GM12875 (cell line): ENCODE results near the gene LSM14A.

ENCODE experiments used
- H3K4me3 ChIP-seq: one replicate; pipeline ENCODE4 v1.5.1; 2011; ENCODE audit warnings: low read depth, low read length, control low read depth
- CTCF ChIP-seq: IDR thresholded peaks from 2 replicates; pipeline ENCODE4 v1.5.1; 2011; ENCODE audit warnings: low read depth, mild to moderate bottlenecking, control low read depth, inconsistent platforms, low read length, moderate library complexity, borderline replicate concordance; ENCODE audit not compliant: insufficient read depth

LSM14A gene

GRCh38 chr19:34254698-34255432 lies 82.6 kb downstream of the LSM14A start:
- TF ChIP-seq CTCF, result no peak
- H3K4me3 ChIP-seq, result peak overlapping the region; percentile 83

DNA sequence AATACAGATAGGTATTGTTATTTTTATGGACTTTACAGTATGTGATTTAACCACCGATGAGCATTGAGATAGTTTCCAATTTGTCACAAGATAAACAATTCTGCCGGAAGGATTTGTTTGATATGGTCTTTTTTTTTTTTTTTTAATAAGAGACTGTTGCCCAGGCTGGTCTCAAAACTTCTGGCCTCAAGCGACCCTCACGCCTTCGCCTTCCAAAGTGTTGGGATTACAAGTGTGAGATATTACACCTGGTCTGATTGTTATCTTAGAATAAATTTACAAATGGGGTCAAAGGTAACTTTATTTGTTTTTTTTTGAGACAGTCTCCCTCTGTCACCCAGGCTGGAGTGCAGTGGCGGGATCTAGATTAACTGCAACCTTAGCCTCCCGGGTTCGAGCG lies 83.2 kb downstream of the LSM14A start:
- no peak for TF ChIP-seq CTCF
- H3K4me3 ChIP-seq, result no peak overlapping the region

- H3K4me3 ChIP-seq, result no peak overlapping the region
- TF ChIP-seq CTCF, result no peak
Measured at GRCh38 chr19:34256835-34257558, 84.7 kb downstream of the LSM14A start.

DNA sequence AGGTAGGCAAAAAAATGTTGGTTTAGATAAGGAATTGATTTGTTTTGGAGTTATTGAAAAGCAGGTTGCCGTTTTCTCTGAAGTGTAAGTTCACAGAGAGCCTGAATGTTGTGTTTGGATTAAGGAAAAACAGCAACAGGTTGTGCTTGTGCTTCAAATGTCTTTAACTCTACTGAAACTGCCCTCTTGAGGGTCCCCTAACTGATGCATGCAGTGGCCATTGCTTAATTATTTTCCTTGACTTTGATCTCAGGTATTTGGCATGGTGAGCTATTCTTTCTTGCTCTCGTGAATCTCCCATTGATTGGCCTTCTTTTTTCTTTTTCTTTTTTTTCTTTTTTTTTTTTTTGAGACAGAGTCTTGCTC lies 85.2 kb downstream of the LSM14A start:
- no peak for TF ChIP-seq CTCF
- no peak overlapping the region for H3K4me3 ChIP-seq

DNA sequence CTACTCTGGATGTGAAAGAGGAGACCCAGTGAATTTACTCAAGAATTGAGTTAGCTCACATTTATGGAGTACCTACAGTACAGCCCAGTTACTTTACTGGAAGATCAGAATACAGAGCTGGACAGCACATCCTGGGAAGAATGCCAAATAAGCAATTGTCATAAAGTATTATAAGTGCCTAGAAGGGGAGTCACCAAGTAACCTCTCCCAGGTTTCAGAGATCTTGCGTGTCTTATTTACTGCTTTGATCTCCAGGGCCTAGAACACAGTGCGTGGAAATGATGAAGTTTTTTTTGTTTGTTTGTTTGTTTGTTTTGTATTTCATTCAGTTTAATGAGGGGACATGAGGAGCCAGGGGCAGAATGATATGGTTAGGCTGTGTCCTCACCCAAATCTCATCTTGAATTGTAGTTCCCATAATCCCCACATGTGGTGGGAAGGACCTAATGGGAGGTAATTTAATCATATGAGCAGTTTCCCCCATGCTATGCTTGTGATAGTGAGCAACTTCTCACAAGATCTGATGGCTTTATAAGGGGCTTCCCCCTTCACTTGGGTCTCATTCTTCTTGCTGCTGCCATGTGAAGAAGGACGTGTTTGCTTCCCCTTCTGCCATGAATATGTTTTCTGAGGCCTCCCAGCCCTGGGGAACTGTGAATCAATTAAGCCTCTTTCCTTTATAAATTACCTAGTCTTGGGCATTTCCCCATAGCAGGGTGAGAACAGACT lies 87.2 kb downstream of the LSM14A start:
- no peak for TF ChIP-seq CTCF
- H3K4me3 ChIP-seq, result no peak overlapping the region

DNA sequence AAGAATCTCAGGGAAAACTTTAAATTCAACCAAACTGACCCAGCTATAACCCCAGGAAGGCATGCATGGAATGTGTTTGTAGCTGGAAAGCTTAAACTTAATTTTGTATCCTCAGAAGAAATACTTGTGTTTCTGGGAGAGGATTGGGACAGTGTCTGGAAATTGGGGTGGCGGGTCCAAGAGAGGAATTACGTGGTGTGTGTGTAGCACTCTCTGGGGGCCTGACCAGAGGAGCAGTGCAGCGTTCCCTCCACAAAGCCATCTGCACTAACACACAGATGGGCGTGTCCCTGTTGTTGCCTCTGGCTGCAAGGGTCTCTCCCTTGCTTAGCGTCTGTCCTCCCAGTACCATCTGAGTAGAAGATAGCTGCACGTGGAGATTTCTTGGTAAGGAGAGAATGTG lies 88.5 kb downstream of the LSM14A start:
- no peak for TF ChIP-seq CTCF
- H3K4me3 ChIP-seq, result no peak overlapping the region
